Body of pancreas (tissue), 4 donors: ENCODE measurements around the gene CSPG5. TPM values are rescaled to one million over a fixed set of nuclear protein-coding genes. Genes with fewer than 3 reads are reported as not detected.

ENCODE experiments used
- ATAC-seq: fragments of 150-250 bp; one replicate; pipeline ENCODE4 v1.9.1; 2016
- DNase-seq, 4 donors: peaks; one replicate each; pipeline ENCODE4 v3.0.0-alpha.2; 2019
- H3K27ac ChIP-seq, 4 donors: fragments of 200-600 bp; sonication (generic); 1 replicate in 3 of 4; 2 replicates in 1 of 4; pipeline versions ENCODE4 v1.5.1 to v1.6.1; 2016 to 2019; ENCODE audit warnings: mild to moderate bottlenecking in 1 of 4, mixed read lengths in 1 of 4, moderate library complexity in 1 of 4
- H3K27me3 ChIP-seq, 2 donors: fragments of 200-600 bp; sonication (generic); one replicate each; pipeline ENCODE4 v1.6.0; 2016; ENCODE audit warnings: mild to moderate bottlenecking in 1 of 2
- H3K36me3 ChIP-seq, 2 donors: fragments of 200-600 bp; sonication (generic); replicated peaks in 1 of 2; 2 replicates each; pipeline ENCODE4 v1.5.1; 2016; ENCODE audit warnings: low read depth in 2 of 2; ENCODE audit not compliant: insufficient read depth in 1 of 2
- H3K4me1 ChIP-seq: fragments of 200-600 bp; sonication (generic); one replicate; pipeline ENCODE4 v1.6.0; 2016
- H3K4me3 ChIP-seq, 2 donors: fragments of 200-600 bp; sonication (generic); 1 replicate in 1 of 2; 2 replicates in 1 of 2; pipeline ENCODE4 v1.5.1; 2016 to 2019
- H3K9me3 ChIP-seq, 3 donors: fragments of 200-600 bp; sonication (generic); 1 replicate in 2 of 3; 2 replicates in 1 of 3; pipeline ENCODE4 v1.5.1; 2016
- POLR2A ChIP-seq, 3 donors: fragments of 450-650 bp; IDR thresholded peaks; one replicate each; pipeline ENCODE4 v1.6.1; 2016; ENCODE audit warnings: antibody characterized with exemption in 3 of 3, mild to moderate bottlenecking in 2 of 3
- WGBS, 2 donors: methylation state at CpG; one replicate each; pipeline ENCODE4 v1.1.5; 2017; 5-methylcytosine and 5-hydroxymethylcytosine counted together
- intact Hi-C: fragments of 100-400 bp; cut with DNase I; formaldehyde crosslinking; loops from one replicate; pipeline ENCODE4 v1.15.1; 2023
- total RNA-seq, 2 donors: library from RNA; depleted of rRNA; stranded (reverse); fragments of >200 nt; gene quantifications; one replicate each; pipeline ENCODE4 v1.1.0, GENCODE V29; 2016
- TF ChIP-seq, protein P1 (sequence below), 7 experiments: fragments of 450-650 bp in 4 of 7; fragments of 200-600 bp in 3 of 7; sonication (generic) in 3 of 7; IDR thresholded peaks; one replicate each; pipeline ENCODE4 v1.5.1; 2016 to 2019; ENCODE audit warnings: antibody characterized with exemption in 7 of 7

CSPG5 gene
- total RNA-seq, 2 donors from 2014 or later = 0.26 to 0.66 TPM

- Histone ChIP-seq H3K36me3 (no peaks in the 10 kb centered on the region), H3K4me3 (no peak overlapping the region), H3K27me3 (no peaks in the 10 kb centered on the region), H3K27ac (no peak overlapping the region), H3K9me3 (no peaks in the 10 kb centered on the region), H3K4me1 (no peaks in the 10 kb centered on the region)
- ATAC-seq = no peak
- WGBS, 2 donors = 80 to 82% methylated on average over 6 of the region's 6 CpGs
- intact Hi-C loops = no loop called here
- DNase-seq = no peak
- TF ChIP-seq POLR2A (IDR thresholded peaks at IDR 0.05) = no peak
- TF ChIP-seq, protein P1, sequence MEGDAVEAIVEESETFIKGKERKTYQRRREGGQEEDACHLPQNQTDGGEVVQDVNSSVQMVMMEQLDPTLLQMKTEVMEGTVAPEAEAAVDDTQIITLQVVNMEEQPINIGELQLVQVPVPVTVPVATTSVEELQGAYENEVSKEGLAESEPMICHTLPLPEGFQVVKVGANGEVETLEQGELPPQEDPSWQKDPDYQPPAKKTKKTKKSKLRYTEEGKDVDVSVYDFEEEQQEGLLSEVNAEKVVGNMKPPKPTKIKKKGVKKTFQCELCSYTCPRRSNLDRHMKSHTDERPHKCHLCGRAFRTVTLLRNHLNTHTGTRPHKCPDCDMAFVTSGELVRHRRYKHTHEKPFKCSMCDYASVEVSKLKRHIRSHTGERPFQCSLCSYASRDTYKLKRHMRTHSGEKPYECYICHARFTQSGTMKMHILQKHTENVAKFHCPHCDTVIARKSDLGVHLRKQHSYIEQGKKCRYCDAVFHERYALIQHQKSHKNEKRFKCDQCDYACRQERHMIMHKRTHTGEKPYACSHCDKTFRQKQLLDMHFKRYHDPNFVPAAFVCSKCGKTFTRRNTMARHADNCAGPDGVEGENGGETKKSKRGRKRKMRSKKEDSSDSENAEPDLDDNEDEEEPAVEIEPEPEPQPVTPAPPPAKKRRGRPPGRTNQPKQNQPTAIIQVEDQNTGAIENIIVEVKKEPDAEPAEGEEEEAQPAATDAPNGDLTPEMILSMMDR (IDR thresholded peaks at IDR 0.05) = no peak
These were observed 41.7 kb downstream of the CSPG5 start for GRCh38 chr3:47536967-47537366.

- Histone ChIP-seq H3K27ac (no peak overlapping the region), H3K4me3 (no peak overlapping the region), H3K36me3 (no peaks in the 10 kb centered on the region), H3K27me3 (no peaks in the 10 kb centered on the region), H3K9me3 (no peaks in the 10 kb centered on the region), H3K4me1 (no peaks in the 10 kb centered on the region)
- TF ChIP-seq, protein P1 (IDR thresholded peaks at IDR 0.05) = no peak
- intact Hi-C loops = no loop called here
- ATAC-seq = no peak
- DNase-seq = no peak
- WGBS, 2 donors = 86 to 87% methylated on average over 16 to 19 of the region's 19 CpGs
These were observed 42.3 kb downstream of the CSPG5 start for GRCh38 chr3:47536221-47536891.

- intact Hi-C loops = no loop called here
- Histone ChIP-seq H3K4me3 (no peak overlapping the region), H3K9me3 (no peaks in the 10 kb centered on the region), H3K36me3 (no peaks in the 10 kb centered on the region), H3K4me1 (no peaks in the 10 kb centered on the region), H3K27me3 (no peaks in the 10 kb centered on the region), H3K27ac (no peak overlapping the region)
- ATAC-seq (no peak), DNase-seq (no peak)
- WGBS, 2 donors = 36% methylated on average over 5 of the region's 5 CpGs
- TF ChIP-seq, protein P1 (IDR thresholded peaks at IDR 0.05) = no peak
- no peak for TF ChIP-seq POLR2A (IDR thresholded peaks at IDR 0.05)
These were observed 44.6 kb downstream of the CSPG5 start for GRCh38 chr3:47533996-47534454.

DNA sequence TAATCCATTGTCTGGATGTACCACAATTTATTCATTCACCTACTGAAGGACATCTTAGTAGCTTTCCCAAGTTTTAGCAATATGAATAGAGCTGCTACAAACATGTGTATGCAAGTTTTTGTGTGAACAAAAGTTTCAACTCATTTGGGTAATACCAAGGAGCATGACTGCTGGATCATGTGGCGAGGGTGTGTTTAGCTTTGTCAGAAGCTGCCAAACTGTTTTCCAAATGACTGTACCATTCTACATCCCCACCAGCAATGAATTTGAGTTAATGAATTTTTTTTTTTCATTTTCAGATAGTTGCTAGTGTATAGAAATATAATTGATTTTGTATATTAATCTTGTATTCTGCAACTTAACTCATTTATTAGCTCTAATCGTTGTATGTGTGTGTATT is 45.2 kb downstream of the CSPG5 start:
- ATAC-seq (no peak), DNase-seq (no peak)
- 93 to 96% methylated on average over 2 of the region's 2 CpGs for WGBS, 2 donors
- TF ChIP-seq, protein P1 (IDR thresholded peaks at IDR 0.05) = no peak
- no peaks in the 10 kb centered on the region for H3K4me1 ChIP-seq
- no peaks in the 10 kb centered on the region for H3K27me3 ChIP-seq
- no peak overlapping the region for H3K4me3 ChIP-seq
- H3K36me3 ChIP-seq = no peaks in the 10 kb centered on the region
- no peak overlapping the region for H3K27ac ChIP-seq
- intact Hi-C loops = no loop called here
- no peaks in the 10 kb centered on the region for H3K9me3 ChIP-seq
